Measurements from ENCODE around the gene BZW2. TPM values are rescaled to one million over a fixed set of nuclear protein-coding genes. Genes with fewer than 3 reads are reported as not detected.

Gene BZW2
- 100 to 1,000 TPM in 1 of 2 donors, 10 to 100 TPM in 1; 56.1 to 109 TPM for total RNA-seq

GRCh38 chr7:16645593-16646471, at the start of gene BZW2, which contains the start of gene ANKMY2:
Gene BZW2, plus strand, starts transcription at chr7:16646181. Its CDS starts 19,263 bp downstream, at chr7:16665444.
Gene ANKMY2, minus strand, starts transcription at chr7:16645754. Its CDS starts 181 bp downstream, at chr7:16645573.

GRCh38 chr7:16753102-16753931, 107.3 kb downstream of the BZW2 start, which contains the start of gene TSPAN13:
Gene TSPAN13, plus strand, starts transcription at chr7:16753755. Its CDS starts 213 bp downstream, at chr7:16753968.

Other genes with a start within 250 kb of the BZW2 start
- 1 to 10 TPM in 1 of 2 donors, under 1 TPM in 1; 1.00 to 1.7 TPM for gene CRPPA, start 224.6 kb upstream of the BZW2 start, total RNA-seq
- gene SOSTDC1, start 180.4 kb upstream of the BZW2 start, total RNA-seq, result not detected
- gene LRRC72, start 119.4 kb upstream of the BZW2 start, total RNA-seq, result not detected
- 10 to 100 TPM; 16.9 to 17.6 TPM for gene ANKMY2, start 427 bp upstream of the BZW2 start, total RNA-seq
- 1 to 10 TPM in 1 of 2 donors, not detected in 1; 2.0 TPM for gene TSPAN13, start 107.6 kb downstream of the BZW2 start, total RNA-seq
- not detected for gene AGR2, start 158.8 kb downstream of the BZW2 start, total RNA-seq
- gene AGR3, start 235.8 kb downstream of the BZW2 start, total RNA-seq, result not detected